KOPT-K1 (cell line): ENCODE data around the gene ZMYND10.

ENCODE experiments used
- H3K27ac ChIP-seq: fragments of 200-600 bp; sonication (generic); 2 replicates; pipeline ENCODE4 v1.5.1; 2016; ENCODE audit warnings: antibody characterized with exemption, mild to moderate bottlenecking, low read depth, low read length; ENCODE audit not compliant: poor library complexity, severe bottlenecking
- H3K36me3 ChIP-seq: fragments of 200-600 bp; sonication (generic); 2 replicates; pipeline ENCODE4 v1.5.1; 2017; ENCODE audit warnings: antibody characterized with exemption, mild to moderate bottlenecking, low read length, moderate library complexity; ENCODE audit not compliant: insufficient read depth
- H3K9me3 ChIP-seq: fragments of 200-600 bp; sonication (generic); 2 replicates; pipeline ENCODE4 v1.5.1; 2017; ENCODE audit warnings: antibody characterized with exemption, low read length, mild to moderate bottlenecking; ENCODE audit not compliant: insufficient read depth, poor library complexity, severe bottlenecking

ZMYND10 gene

DNA sequence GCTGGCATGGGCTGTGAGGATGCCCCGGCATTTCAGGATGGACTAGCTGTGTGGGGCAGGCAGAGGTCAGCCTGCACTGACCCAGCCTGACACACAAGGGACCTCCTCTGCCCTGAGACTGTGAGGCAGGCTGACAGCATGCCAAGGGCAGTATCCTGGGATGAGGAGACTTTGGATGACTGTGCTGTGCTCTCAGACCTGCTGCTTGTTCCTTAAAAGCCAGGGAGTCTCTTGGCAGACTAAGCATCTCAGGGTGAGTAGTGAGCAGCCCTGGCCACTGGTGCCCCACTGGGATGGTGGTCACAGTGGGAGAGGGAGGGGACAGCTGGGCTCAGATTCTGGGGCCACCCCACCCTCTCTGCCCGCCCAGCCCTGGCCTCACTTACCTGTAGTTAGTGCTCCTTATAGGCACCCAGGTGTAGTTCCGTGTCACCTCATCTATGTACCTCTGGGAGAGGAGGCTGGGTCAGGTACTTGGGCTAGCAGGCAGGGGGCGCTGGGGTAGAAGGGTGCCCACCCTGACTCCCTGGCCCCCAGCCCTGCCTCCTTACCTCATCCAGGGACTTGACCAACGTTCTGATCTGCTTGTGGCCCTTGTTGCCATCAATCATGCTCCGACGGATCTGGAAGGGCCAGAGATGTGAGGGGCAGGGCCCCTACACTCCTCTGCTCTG lies 29.9 kb upstream of the ZMYND10 start:
- Histone ChIP-seq H3K27ac (no peak overlapping the region), H3K36me3 (no peaks in the 10 kb centered on the region)

GRCh38 chr3:50374363-50375257 lies 29.1 kb upstream of the ZMYND10 start:
- Histone ChIP-seq H3K36me3 (no peaks in the 10 kb centered on the region), H3K27ac (no peak overlapping the region), H3K9me3 (no peaks in the 10 kb centered on the region)

More for the DNA sequence above, 29.9 kb upstream of the ZMYND10 start:
- no peaks in the 10 kb centered on the region for H3K9me3 ChIP-seq

DNA sequence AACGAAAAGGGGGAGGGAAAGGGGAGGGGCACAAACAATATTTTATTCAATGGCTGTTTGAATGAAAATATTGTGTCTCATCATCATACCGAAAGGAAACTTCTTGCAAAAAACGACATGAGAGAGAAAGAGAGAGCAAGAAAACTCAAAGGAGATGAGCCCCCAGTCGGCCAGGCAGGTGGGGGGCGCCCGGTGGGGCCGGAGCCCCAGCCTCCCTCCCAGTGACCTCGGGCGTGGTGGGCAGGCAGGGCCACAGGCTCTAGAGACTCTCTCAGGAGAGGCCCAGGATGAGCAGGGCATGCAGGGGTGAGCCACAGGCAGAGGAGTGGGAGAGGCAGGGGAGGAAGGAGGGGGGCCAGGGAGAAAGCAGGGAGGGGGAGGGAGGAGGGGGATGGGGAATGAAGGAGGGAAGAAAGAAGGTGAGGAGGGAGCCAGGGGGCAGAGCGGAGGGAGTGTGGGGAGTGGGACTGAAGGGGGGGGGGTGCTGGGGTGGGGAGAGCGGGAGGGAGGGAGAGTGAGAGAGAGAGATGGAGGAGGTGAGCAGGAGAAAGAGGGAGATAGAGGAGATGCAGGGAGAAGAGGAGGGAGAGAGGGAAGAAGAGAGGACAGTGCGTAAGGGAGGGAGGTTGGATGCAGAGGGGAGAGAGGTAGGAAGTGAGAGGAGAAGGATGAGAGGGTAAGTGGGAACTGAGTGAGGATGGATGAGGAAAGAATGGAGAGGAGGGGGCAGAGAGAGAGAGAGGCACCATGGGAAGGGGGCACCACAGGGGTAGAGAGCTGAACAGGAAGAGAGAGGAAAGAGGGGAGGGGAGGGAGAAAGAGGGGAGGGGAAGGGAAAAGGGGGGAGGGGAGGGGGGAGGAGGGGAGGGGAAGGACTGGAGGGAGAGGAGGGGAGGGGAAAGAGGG lies 27.9 kb upstream of the ZMYND10 start:
- H3K9me3 ChIP-seq = no peaks in the 10 kb centered on the region
- peak overlapping the region; percentile 29 for H3K27ac ChIP-seq
- no peaks in the 10 kb centered on the region for H3K36me3 ChIP-seq

GRCh38 chr3:50372349-50372748 lies 26.8 kb upstream of the ZMYND10 start:
- Histone ChIP-seq H3K9me3 (no peaks in the 10 kb centered on the region), H3K27ac (peak overlapping the region; percentile 29), H3K36me3 (no peaks in the 10 kb centered on the region)

- Histone ChIP-seq H3K27ac (no peak overlapping the region), H3K36me3 (no peaks in the 10 kb centered on the region), H3K9me3 (no peaks in the 10 kb centered on the region)
Measured at GRCh38 chr3:50371133-50371685, 25.7 kb upstream of the ZMYND10 start.

GRCh38 chr3:50370594-50370993 lies 25.1 kb upstream of the ZMYND10 start:
- Histone ChIP-seq H3K27ac (no peak overlapping the region), H3K9me3 (no peaks in the 10 kb centered on the region), H3K36me3 (no peaks in the 10 kb centered on the region)

DNA sequence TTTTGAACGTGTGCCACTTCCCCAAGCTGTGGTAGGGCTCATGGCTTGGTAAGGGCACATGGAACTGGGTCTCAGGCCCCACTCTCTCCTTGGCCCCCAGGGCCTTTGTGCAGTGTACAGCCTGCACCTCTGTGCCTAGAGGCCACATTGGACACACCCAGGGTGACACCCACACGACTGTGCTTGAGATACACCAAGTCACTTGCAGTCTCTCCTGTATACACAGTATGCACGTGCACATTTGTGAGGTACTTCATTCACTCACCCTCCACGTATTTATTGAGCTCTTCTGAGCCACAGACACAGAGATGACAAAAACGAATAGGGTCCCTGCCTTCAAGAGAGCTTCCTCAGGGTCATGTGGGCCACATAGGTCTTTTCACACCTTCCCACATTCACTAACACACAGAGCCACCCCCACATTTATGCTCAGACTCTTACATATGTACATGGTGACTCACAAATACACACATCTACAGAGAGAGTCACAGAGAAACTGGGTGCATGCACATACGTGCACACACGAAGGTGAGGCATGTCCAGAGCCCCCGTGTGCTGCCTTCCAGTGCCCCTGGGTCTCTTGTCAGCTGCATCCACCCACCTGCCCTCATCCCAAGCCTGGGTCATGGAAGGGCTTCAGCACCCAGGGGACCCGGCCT lies 23.6 kb upstream of the ZMYND10 start:
- H3K36me3 ChIP-seq = no peaks in the 10 kb centered on the region
- H3K9me3 ChIP-seq = no peaks in the 10 kb centered on the region
- no peak overlapping the region for H3K27ac ChIP-seq

DNA sequence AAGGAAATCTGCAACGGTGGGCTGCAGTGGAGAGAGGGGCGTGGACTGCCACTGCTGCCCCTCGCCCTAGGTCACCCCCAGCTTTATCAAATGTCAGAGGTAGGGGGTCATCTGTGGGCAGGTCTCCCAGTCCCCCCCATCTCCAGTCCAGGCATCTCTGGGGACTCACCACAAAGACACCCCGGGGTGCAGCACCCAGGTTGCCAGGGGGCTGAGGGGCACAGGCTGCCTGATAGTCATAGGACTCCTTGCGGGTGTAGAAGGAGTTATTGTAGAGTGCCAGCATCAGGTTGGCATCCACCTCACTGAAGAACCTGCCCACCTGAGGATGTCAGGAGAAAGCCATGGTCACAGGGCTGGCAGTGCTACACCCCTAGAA lies 20.3 kb upstream of the ZMYND10 start:
- Histone ChIP-seq H3K36me3 (no peaks in the 10 kb centered on the region), H3K27ac (peak overlapping the region; percentile 47), H3K9me3 (no peaks in the 10 kb centered on the region)

- Histone ChIP-seq H3K27ac (peak overlapping the region; percentile 47), H3K36me3 (no peaks in the 10 kb centered on the region), H3K9me3 (no peaks in the 10 kb centered on the region)
Measured at GRCh38 chr3:50365080-50365841, 19.7 kb upstream of the ZMYND10 start.

DNA sequence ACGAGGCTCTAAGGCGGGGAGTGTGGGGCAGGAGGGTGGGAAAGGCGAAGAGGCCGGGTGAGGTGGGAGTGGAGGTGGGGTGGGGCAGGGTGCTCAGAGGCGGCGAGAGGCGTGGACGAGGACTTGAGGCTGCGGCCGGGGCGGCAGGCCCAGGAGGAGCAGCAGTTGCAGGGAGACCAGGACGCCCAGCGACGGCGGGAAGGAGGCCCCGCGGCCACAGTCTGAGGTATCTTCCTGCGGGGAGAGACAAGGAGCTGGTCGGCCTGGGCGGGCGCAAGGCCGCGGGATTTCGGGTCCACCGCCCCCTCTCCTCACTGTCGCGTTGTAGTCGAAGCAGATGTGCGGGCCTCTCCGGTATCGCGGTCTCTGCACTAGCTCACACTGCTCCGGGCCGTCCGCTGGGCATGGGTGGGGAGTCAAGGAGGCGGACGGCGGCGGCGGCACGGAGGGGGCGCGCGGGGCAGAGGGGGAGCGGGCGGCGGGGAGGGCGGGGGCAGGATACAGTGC lies 19.1 kb upstream of the ZMYND10 start:
- H3K27ac ChIP-seq = no peak overlapping the region
- no peaks in the 10 kb centered on the region for H3K36me3 ChIP-seq
- no peaks in the 10 kb centered on the region for H3K9me3 ChIP-seq

DNA sequence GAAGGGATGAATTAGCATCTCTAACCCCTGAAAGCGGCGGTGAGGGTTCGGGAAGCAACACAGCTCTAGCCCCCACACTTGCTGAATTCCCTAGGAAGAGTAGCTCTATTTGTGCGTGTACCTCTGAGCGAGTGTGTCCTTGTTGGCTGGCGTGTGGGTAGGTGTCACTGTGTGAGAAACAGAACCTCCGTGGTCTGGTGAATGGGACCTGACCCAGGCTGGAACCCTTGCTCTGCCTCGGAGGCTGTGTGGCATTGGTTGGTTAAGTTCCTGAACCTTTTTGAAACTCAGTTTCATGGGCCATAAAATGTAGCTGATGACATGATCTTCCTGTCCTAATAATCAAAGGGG lies 14.2 kb upstream of the ZMYND10 start:
- Histone ChIP-seq H3K36me3 (peaks cover 34% of the 10 kb centered on the region), H3K27ac (peak overlapping the region; percentile 69), H3K9me3 (no peaks in the 10 kb centered on the region)

GRCh38 chr3:50358911-50359759 lies 13.6 kb upstream of the ZMYND10 start, which contains the start of gene TMEM115:
TSS of gene TMEM115 (minus strand) at chr3:50359521. CDS start at chr3:50359063, 458 bp downstream.
- Histone ChIP-seq H3K36me3 (peaks cover 40% of the 10 kb centered on the region), H3K27ac (peak within 1 kb of the TSS; percentile 69), H3K9me3 (no peaks in the 10 kb centered on the region)

DNA sequence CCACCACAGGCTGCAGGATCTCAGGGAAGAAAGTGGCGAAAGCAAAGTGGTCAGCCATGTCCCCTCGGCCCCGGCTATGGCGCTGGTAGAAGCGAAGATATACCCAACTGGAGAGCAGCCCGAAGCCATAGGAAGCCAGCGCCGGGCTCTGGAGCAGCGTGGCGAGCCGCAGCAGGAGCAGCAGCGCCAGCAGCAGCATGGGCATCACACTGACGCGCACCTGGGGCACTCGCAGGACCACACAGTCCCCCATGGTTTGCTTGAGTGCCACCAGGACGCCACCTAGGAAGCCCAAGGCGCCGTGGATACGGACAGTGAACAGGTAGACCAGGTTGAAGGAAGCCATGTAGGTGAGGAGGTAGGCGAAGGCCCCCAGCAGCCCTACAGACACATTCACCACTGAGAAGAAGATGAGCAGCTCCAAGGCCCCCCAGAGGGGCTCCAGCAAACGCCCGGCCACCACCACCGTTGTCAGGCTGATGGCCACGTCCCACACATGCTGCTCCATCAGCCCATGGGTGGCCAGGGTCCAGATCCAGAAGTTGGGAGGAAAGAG lies 12.9 kb upstream of the ZMYND10 start:
- Histone ChIP-seq H3K27ac (peak overlapping the region; percentile 69), H3K36me3 (peaks cover 47% of the 10 kb centered on the region), H3K9me3 (no peaks in the 10 kb centered on the region)
